NCI-H1417 (cell line): ENCODE data around the gene SLC6A19.
A peak's percentile ranks its signal among the peaks of the same experiment; 100 is the strongest.

Experiments
- DNase-seq, 3 experiments: peaks; one replicate each; lab custom pipeline; 2025; lab: John Stamatoyannopoulos, UW

SLC6A19 gene

DNA sequence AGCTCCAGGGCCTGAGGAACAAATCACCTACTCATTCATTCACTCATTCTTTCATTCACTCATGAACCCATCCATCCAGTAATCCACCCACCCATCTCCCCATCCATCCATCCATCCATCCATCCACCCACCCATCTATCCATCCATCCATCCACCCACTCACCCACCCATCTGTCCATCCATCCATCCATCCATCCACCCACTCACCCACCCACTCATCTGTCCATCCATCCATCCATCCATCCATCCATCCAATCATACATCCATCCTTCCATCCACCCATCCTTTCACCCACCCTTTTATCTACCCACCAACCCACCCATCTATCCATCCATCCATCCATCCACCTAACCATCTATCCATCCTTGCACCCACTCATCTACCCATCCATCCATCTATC lies 35.5 kb upstream of the SLC6A19 start:
- DNase-seq: no peak

DNA sequence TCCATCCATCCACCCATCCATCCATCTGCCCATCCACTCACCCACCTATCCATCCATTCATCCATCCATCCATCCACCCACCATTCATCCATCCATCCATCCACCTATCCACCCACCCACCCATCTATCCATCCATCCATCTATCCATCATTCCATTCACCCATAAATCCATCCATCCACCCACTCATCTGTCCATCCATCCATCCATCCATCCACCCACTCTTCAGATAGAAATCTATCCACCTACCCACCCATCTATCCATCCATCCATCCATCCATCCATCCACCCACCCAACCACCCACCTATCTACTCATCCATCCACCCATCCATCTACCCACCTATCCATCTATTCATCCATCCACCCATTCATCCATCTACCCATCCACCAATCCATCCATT lies 35.0 kb upstream of the SLC6A19 start:
- no peak for DNase-seq

DNA sequence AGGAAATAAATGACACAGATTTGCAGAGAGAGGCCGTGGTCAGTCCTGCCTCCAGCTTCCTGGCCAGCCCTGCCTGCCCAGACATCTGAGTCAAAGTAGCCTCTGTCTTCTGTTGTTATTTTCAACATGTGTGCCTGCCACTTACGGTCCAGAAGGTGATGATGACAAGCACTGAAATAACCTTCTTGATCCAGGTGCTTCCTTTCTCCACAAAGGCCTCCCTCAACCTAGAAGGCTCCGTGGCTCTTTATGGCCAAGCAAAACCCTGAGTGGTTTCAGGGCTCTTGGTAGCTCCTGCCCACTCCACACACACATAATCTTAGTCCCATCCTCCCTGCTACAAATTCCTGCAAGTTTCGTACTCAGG lies 34.1 kb upstream of the SLC6A19 start:
- DNase-seq: no peak

DNA sequence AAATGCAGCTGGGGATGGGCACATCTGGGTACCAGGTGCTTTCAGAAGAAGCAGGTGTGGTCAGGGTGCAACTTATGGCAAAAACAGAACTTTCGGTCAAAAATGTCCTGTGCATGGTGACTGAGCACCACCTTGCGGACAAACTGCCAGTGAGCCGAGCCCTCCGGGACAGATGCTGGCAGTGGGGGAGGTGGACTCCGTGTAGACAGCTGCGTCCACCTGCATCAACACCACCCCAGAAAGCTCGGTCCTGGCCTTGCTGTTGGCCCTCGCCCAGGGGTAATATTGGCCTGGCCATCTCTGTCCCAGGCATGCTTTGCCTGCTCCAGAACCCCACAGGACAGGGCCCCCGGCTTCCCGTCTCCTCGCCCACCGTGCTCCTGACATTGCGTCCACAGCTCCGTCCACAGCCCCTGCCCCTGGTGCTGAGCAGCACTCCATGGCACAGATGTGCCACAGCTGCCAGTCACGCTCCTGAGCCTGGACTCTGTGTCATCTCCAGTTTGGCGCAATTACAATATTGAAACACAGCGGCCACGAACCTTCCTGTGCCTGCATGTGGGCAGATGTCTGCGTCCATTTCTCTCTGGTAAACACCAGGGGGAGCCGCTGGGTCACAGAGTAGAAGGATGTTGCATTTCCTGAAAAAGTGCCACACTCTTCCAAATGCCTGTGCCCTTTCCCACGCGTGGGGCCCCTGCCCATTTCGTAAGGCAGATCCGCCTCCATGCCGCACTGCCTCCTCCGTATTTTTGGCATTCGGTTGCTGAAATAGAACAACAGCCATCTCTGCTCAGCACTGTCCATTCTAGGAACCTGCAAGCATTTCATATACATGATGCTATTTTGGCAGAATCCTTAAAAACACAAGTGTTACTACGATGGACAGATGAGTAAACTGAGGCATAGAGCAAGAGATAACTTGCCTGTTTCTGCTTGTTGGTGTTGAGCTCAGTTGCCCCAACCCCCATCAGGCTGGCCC lies 33.4 kb upstream of the SLC6A19 start:
- peak; percentile 77 to 92 (median 84) for DNase-seq

DNA sequence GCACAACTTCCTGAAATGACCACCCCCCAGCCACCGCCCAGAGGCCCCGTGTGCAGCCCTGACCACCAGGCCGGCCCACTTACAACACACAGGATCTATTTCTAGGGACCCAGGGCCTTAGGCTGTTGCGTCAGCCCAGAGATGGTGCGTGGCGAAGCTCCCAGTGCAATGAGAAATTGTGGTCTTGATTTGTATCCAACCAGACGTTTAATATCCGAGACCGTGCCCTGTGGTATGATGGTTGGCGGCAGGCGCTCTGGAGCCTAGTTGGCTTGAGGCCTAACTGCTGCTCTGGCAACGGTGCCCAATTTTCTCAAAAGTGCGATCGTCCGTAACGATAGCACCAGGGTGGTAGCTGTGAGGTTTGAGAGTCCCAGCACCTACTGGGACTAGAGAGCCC lies 32.6 kb upstream of the SLC6A19 start:
- no peak for DNase-seq

DNA sequence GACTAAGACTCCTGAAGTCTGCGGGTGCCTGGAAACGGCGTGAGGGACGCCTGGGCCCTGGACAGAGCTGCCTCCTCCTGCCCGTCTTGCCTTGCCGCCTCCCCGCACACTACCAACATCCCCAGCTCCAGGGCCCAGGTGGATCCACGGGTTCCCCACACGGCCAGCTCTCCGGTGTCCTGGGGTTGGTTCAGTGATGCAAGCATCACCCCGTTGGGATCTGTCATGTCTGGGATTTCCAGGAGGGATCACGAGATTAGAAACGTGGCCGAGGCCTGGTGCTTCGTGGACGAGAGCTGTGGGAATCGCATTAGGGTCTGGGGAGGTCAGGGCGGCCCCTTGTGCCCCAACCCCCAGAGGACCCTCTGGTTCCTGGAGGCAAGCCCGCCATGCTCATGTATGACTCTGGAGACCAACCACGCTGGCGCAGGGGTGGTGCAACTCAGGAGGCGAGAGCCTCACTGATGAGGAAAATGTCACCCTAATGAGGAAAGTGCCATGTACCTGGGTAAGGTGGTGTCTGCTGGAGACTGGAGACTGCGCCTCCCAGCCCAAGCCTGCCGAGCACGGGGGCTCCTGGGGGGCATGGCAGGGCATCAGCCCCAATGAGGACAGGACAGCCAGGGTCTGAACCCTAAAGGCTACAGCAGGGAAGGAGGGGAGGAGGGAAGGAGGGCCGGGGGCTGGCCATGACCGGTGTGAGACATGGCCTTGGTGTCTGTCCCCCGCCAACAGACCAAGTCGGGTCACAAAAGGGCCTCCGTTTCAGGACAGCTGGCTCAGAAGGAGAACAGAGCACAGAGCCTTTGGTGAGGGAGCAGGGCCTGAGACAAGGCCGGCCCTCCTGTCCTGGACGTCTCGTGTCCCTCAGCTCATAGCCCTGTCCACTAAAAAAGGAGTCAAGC lies 31.9 kb upstream of the SLC6A19 start:
- DNase-seq: no peak

DNA sequence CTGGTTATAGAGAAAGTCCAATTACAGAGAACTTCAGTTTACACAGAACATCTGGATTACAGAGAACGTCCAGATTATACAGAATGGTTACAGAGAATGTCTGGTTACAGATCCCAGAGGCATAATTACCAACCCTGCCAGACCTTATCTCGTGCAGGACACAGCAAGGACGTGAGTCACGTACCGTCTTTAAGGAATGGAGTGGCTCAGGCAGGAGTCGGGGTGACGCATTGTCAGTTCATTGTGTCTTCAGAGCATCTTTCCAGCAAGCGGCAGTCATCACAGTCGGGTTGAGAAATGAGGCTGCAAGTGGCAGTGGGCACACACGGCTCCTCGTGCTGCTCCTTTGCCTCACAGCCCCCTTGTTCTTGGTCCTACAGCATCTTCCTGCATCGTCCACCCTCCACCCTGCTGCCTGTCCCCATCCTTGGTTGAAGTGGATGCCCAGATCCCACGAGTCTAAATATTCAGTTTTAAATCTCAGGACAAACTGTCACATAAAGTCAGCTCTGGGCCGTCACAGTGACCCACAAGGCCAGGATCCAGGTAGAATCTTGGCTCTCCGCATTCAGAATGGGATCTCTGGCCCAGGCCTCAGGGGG lies 30.0 kb upstream of the SLC6A19 start:
- DNase-seq: no peak

DNA sequence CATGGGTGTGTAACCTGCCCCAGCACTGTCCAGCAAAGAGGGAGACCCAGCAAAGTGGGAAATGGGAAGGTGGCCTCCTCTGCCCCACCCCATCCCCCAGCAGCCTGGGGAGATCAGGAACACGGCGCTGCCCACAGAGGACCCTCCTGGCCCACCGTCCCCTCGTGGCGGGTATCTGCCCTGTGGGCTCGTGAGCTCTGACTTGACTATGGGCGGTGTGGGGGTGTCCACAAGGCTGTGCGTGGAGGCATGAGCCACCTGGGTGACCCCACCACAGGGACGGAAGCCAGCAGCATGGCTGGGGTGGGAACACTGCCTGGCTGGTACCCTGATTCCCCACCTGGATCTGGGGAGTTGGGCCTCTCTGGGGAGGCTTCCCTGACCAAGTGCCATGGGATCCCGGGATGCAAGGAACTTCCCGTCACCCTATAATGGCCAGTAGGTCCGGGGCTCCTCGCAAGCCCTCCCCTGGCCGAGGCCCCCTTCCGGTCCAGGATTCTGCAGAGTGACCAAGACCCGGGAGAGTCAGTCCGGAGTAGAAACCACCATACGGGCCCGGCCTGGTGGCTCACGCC lies 29.3 kb upstream of the SLC6A19 start:
- no peak for DNase-seq

DNA sequence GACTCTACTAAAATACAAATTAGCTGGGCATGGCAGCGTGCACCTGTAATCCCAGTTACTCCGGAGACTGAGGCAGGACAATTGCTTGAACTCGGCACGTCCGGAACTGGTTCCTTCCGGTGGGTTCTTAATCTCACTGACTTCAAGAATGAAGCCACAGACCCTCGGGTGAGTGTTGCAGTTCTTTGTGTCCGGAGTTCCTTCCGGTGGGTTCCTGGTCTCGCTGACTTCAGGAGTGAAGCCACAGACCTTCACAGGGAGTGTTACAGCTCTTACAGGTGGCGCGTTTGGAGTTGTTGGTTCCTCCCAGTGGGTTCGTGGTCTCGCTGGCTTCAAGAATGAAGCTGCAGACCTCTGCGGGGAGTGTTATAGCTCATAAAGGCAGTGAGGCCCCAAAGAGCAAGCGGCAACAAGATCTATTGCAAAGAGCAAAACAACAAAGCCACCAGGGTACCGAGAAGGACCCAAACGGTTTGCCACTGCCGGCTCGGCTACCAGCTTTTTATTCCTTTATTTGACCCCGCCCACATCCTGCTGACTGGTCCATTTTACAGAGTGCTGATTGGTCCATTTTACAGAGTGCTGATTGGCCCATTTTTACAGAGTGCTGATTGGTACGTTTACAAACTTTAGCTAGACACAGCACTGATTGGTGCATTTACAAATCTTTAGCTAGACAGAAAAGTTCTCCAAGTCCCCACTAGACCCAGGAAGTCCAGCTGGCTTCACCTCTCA lies 28.6 kb upstream of the SLC6A19 start:
- DNase-seq: no peak

DNA sequence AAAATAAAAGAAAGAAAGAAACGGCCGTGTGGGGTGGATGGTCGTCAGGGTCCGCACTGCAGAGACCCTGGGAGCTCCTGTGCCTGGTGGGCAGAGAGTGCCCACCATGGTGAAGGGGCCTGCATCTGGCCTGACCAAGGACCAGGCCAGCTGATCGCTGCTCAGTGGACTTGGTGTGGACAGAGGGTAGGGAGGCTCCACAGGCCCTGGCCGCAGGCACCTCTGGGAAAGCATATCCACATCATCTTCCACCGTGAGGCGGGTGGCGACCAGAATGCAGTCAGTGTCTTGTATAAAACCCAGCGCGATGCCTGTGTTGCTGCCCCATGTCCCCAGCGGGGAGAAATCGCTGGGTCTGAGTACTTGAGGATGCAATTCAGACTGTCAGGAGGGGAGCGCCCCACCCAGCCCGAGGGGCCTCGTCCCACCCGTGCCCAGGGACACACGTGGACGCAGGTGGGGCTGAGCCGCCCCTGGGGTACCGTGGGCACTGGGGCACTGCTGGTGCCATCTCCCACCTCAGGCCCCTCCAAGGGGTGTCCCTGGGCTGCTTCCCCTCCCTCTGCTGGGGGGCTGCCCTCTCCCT lies 27.8 kb upstream of the SLC6A19 start:
- DNase-seq: no peak

DNA sequence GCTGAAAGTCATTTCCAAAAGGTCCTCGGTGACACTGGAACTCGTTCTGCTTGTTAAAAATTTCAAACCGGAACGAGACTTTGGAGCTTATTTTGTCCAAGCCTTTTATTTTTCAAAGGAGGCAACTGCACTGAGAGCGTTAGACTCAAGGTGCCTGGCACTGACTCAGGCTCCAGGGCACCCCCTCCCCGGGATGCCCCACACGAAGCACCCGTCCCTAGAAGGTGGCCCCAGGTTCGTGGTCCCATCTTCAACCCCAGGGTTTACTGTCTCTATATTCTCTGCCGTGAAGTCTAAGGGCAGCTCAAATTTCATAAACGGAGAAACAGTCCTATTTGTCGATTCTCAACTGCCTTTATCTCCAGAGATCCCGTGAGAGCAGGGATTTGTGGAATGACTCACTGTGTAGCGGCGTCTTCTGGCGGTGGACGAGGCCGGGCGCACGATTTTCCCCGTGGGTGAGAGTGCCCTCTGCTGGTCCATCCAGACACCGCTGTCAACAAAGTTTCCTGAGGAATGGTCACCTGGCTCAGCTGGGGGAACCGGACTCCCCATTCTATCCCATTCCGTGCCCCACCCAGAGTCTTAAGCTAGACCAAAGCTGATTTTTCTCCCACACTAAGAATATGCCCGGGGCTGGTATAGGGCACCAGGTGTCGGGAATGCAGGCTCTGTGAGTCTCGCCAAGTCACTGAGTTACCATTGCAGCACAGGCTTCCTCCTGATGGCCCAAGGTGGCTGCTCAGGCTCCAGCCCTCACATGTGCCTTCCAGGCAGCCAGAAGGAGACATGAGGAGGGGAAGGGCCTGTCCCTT lies 27.1 kb upstream of the SLC6A19 start:
- peak in 2 of 3 experiments; percentile 41 to 72 for DNase-seq

DNA sequence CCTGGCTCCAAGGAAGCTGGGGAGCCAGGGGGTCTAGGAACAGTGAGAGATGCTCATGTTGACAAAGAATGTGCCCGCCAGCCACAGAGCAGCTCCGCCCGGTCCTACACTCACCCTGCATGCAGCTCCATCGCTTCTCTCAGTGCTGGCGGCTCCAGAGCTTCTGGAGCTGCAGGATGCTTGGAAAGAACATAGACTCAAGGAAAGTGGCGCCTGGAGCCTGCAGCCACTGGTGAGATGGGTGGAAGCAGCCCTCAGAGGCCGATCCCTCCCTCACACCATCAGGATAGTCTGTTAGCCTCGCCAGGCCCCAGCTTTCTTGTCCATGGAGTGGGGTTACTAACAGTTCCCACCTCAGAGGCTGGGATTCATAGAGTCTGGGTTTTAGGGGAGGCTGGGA lies 26.4 kb upstream of the SLC6A19 start:
- DNase-seq: no peak

DNA sequence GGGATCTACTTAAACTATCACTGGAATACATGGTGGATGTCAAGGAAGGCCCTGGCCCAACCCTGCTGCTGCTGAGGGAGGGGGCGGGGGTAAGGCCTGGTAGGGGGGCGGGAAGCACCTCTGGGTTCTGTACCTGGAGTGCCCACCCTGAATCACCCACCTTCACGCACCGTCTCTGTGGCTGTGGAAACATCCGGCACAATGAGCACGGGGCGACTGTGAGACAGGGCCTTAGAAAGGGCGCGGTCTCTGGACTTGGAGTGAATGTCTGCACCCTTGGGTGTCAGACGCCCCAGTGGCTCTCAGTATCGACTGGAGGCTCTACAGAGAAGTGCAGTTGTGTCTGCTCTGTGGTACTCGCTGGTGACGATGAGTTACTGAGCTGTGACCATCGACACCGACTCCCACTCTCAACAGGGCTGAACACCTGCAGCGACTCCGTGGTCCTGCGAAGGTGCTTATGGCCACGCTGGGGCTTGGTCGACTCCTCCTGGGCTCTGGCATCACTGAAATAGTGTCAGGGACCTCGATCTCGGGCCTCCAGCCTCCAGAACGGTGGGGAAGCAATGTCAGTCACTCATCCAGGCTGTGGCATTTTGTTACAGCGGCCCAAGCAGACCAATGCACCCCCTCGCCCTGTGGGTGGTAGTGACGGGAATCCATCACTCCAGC lies 25.5 kb upstream of the SLC6A19 start:
- no peak for DNase-seq

DNA sequence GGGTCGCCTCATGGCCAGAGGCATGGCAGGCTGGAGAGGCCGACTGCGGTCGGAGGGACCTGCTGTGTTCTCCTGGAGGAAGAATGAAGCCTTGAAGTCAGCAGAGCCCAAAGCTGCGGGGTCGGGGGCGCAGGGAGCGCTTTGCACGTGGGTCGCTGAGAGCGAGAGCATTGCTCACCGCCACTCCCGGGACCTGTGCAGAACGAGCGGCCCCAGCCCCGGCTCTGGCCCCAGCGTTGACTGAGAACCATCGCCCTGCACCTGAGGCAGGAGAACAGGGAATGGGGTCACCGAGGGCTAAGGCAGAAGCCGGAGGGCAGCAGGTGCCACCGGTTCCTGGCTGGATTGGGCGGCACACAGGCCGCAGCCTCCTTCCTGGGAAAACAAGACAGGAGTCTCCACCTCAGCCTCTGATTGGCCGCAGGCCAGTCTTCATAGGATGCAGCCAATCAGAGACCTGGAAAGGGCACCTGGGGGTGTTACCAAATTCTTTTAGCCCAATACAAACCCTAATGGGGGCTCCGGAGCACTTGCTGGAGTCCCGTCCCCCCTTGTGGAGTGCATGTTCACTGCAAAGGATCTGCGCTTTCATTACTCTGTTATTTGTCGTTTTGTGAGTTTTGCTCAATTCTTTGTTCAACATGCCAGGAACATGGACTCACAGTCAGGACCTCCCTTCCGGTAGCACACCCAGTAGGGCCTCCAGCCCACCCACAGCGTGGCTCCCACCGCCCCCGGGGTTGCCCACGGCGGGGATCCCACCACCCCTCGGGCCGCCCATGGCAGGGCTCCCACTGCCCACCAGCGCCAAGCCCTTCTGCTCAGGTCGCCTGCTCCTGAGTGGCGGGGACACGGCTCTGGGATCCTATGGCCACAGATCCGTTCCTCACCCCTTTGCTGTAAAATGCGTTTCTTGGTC lies 24.7 kb upstream of the SLC6A19 start:
- DNase-seq: peak in 1 of 3 experiments; percentile 21

DNA sequence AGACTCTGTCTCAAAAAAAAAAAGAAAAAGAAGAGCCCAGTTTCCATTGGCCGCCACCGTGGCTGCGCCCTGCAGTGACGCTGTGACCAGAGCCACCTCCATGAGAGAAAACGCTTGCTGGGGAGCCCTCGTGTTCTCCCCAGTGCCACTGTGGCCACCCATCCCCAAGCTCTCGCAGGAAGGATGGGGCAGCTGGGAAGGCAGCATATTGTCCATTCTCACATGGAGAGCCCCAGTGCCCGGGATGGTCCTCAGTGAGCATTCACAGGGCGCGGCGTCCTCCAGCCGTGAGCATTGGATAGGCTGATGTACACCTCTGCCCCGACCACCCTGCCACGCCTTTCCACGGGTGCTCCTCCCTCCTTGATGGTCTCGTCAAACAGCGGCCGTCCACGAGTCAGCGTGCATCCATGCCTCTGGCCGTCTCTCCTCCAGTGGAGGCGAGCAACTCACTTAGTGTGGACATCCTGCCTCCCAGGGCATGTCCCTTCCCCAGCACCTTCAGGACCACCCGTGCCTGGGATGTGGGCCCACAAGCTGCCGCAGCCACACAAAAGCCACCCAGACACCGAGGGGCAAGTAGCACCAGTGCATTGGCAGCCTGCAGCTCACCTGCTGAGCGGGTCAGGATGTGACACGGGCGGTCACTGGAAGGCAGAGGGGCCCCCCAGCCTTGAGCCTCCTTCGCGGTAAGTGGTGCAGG lies 23.4 kb upstream of the SLC6A19 start:
- DNase-seq: no peak

DNA sequence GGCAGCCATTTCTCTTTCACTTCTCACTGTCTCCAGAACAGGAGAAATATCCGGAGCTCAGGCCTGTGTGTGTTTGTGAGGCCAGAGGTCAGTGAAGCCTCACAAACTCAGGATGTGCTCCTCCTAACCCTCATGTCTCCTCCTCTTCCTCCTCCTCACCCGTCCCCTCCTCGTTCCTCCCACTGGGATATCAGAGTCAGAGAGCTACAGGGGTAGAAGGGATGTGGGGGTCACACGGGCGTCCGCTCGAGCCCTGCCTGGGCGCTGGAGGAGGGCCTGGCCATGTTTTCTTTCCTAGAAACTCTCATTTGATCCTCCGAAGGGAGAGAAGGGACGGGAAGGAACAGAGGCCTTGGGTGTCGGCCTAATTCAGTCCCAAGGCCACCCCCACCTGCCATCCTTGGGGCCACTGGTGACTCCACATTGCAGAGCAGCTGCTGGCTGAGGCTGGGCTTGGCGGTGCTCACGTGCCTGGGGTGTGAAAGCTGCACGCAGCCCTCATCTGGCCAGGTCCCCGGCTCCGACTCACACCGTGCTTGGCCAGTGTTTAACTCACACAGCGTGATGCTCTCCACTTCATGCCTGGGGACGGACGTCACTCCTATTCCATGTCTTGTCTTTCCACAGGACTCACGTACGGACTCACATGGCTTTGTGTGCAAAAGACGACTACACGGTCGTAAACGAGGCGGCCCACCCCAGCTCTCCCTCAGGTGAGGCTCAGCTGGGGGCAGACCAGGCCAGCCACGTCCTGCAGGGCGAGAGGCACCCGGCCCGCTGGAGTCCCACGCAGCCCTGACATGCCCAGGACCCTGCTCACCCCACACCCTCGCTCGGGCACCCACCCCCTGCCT lies 22.6 kb upstream of the SLC6A19 start:
- no peak for DNase-seq

DNA sequence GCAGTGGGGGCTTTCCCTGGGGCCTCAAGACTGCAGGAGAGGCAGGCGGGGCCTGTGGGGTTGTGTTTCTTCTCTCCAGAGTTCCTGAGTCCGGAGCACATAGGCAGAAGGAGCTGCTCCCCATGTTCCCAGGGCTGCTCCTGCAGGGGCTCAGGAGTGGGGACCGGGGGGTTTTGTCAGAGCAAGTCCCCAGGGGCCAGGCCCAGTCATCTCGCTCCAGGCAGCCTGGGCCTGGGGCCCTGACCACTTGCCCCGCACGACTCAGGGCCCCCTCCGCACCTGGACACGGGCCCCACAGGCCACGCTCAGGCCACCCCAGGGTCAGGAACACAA lies 22.0 kb upstream of the SLC6A19 start:
- DNase-seq: no peak
